GM03348 (cell line): ENCODE results near the gene ALG1.
"Not testable (repeated sequence)": the region's sequence is repeated elsewhere in the genome, so short reads cannot be mapped to it uniquely, and the experiment has no call there.

ENCODE experiments used
- DNase-seq: peaks from one replicate; pipeline ENCODE4 v3.0.0; 2012; ENCODE audit warnings: low spot score

ALG1 gene

DNA sequence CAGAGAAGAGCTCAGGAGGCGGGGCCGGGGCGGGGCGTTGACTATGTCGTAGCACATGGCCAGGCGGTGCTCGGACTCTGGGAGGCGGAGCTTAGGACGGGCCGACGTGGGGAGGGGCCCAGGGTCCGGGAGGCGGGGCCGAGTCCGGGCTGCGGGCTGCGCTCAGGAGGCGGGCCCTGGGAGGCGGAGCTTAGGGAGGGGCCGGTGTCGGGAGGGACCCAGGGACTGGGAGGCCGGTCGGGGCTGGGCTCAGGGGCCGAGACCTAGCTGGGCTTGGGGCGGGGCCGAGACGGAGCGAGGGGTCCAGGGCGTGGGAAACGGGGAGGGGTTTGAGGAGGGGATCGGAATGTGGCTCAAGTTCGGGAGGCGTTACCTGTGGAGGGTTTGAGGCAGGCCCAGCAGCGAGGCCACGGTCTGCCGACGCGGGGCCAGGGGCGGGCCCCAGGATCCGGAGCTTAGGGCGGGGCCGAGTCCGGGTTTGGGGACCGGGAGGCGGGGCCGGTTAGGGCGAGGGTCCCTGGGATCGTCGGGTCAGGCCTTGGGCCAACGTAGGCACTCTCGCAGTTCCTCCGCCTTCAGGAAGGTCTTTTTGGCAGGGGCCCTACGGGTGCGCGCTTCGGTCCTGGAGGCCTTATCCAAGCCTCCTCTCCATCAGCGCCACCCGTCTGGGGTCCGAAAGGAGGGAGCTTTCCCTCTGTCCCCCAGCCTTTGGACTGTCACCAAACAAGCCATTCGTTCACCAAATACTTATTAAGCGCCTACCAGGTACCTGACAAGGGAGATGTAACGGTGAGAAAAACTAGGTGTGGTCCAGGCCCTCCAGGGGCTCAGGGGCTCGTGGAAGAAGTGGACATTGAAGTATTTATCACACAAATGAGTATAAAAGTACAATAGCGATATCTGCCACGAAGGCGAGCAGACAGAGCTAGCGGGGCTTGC is 26.8 kb downstream of the ALG1 start:
- peak; percentile 65 for DNase-seq

DNA sequence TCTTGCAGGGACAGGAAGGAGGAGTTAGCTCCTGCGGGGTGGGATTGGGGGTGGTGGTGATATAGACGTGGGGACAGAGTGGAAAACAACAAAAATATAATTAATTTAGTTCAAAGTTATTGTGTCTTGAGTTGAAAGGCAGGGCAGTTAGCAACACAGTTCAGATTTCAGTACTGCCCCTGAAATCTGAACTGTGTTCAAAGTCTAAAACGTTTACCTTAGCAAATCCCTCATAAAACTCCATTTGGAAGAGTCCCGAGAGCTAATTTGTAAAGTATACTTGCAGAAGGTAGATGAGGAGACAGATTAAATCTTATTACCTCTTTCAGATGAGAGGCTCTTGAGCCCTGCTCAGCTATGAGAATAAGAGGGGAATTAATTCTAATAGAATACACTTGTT is 27.5 kb downstream of the ALG1 start:
- not testable (repeated sequence) for DNase-seq

DNA sequence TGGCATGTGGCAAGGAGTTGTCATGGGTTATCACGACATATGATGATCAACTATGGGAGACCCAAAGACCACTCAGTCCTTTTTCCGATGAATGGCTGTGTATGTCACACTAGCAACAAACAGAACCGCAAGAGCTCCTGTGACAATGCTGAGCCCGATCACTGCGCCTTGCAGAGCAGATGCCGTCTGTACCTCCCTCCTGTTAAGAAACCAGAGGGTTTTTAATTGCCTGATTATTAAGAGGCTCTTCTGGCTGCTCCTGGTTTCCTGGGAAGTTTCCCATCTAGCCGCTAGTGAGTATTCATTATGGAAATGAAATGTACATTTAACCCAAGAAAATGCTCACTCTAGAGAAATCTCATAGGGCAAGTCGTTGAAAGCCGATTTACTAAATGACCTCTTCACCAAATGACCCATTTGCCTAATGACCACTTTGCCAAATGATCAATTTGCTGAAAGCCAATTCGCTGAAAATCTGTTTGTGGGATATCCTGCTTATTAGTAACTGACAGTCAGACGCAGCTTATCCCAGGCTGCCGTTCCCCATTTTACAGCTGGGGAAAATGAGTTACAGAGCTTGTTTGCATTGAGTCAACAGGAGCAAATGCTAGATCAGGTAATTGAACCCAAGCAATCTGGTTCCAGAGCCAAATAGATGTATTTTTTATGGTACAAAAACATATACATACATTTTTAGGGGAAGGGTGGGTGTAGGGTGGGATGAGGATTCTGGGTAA is 31.8 kb downstream of the ALG1 start:
- not testable (repeated sequence) for DNase-seq

DNA sequence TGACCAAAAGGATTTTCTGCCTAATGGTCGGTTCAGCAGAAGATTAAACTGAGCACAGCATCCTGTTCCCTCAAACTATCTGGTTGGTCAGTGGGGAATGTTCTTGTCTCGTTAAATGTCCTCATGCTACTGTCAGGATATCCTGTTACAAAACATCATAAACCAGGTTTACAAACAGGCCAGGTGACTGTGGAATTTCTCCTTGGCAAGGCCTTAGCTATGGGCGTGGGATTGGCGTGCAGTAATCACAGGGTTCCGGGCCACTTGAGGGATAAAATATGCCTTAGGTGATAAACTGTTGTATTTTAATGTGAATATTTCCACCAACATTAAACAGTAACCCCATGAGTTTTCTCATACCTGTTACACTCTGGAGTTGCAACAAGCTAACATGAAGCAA is 33.4 kb downstream of the ALG1 start:
- not testable (repeated sequence) for DNase-seq

DNA sequence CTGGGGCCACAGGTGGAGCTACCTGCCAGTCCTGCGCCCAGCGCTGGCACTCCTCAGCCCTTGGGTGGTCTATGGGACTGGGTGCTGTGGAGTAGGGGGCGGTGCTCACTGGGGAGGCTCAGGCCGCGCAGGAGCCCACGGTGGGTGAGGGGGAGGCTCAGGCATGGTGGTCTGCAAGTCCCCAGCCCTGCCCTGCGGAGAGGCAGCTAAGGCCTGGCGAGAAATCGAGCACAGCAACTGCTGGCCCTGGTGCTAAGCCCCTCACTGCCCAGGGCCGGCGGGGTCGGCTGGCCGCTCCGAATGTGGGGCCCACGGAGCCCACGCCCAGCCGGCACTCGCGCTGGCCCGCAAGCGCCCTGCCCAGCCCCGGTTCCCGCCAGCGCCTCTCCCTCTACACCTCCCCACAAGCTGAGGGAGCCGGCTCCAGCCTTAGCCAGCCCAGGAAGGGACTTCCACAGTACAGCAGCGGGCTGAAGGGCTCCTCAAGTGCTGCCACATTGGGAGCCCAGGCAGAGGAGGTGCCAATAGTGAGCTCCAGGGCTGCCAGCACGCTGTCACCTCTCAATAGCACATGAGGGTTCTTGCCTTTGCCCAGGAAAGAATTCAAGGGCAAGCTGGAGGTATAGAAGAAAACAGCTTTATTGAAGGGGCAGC is 37.0 kb downstream of the ALG1 start:
- no peak for DNase-seq

DNA sequence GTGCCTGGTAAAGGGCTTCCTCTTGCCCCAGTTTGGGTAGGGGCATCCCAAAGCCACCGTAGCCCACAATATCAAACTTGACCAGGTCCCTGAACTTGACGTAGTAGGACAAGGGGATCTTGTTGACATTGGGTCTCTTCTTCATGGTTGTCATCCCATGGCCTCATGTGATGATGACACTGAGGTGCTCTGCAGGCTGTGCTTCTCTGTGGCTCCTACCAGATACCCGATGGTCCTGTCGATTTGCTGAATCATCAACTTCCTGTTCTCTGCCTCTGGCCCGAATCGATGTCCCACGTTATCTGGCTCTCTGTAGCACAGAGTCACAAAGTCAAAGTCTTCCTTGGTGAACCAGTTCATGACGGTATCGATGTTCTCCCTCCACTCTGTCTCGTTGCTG is 39.3 kb downstream of the ALG1 start:
- DNase-seq = not testable (repeated sequence)

DNA sequence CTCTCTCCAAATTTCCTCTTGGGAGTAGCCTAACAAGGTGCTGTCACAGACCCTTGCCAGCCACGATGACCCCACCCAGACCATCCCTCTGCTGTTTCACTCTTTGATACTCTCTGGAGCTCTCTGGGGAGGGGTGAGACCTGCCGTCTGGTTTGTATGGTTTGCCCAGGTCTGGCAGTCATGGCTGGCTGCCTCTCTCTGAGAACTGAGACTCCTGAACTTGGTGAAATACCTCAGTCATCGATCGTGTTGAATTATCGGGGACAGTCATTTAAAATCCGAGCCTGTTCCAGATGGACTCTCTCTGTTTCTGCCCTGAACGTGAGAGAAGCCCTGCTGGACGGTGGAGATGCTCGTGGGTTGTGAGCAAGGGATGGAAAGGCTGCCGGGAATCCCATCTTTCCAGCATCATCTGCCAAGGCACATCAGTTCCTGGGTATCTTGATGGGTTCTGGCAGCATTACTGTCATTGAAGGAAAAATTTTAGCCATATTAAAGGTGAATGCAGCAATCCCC is 45.2 kb downstream of the ALG1 start:
- DNase-seq = not testable (repeated sequence)

DNA sequence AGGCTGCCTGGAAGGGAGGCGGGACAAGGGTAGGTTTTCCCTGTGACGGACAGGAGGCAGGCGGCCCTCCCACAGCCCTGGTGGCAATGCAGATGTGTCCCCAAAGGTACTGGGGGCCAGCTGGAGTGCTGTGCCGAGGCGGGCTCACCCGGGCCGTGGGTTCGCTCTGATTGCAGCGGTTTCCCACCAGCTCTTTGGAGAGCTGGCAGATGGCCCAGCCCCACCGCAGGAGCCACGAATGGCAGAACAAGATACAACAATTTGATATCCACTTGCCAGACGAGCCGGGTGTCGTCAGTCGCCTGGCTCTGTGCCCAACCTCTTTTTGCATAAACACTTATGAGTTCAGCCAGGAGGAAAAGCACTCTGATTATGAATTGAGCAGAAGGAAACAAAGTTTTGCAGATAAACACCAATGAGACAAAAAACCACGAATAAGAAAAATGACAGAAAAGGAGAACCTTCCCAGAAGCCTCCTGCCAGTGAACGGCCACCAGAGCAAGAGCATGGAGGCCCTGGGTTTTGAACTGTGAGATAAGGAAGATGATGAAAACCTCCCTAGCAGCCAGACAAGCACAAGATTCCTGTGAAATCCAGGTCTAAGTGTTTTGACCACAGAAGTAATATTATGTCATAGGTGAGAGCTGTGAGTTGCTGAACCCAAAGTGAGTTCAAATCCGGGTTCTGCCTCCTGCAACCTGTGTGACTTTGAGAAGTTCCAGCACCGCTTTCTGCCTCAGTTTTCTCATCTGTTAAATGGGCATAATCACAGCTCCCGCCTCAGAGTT is 45.9 kb downstream of the ALG1 start:
- not testable (repeated sequence) for DNase-seq

DNA sequence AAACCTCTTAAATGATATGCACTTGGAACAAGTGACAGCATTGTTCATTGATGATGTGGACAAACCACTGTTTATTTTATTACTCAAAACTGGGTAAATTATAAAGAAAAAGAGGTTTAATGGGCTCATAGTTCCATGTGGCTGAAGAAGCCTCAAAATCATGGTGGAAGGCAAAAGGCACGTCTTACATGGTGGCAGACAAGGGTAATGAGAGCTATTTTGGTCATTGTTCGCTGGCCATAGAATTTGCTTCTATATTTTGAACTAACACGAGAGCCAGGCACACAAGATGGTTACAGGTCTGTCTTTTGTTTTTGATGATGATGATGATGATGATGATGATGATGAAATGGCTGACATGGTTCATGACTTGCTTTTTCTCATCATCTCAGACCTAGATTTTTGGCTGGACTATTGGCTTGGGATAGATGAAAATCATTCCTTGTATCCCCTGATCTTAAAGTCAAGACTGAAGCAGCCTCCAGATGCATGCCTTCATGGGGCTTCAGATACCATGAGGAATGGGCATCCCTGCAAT is 59.9 kb downstream of the ALG1 start:
- not testable (repeated sequence) for DNase-seq

DNA sequence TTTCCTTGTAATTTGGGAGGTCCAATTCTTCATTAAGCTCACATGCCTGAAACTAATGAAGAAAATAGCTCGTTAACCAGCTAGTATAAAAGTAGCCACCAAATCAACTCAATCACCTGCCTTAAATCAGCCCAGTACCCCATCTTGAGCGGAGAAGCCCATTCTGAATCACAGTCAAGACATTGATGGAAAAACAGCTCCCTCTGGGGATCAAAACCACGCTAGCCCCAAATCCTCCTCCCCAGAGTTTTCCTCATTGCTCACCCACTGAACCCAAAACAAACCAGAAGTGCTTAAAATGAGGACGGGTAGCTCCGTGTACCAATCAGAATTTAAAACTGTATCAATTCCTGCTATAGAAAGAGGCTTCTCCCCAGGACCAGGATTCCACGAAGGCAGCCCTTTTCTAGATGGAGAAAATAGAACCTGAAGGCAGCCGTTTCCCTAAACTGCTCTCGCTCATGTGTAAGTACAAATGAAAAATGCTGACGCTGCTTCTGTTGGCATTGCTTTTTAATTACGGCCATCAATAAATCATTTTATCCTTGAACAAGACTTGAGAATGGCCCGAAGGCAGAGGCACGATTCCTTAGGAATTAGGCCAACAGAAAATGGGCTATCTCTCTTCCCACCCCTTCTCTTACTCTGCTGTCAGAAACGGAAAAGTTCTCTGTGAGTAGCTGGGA is 61.4 kb downstream of the ALG1 start:
- not testable (repeated sequence) for DNase-seq

DNA sequence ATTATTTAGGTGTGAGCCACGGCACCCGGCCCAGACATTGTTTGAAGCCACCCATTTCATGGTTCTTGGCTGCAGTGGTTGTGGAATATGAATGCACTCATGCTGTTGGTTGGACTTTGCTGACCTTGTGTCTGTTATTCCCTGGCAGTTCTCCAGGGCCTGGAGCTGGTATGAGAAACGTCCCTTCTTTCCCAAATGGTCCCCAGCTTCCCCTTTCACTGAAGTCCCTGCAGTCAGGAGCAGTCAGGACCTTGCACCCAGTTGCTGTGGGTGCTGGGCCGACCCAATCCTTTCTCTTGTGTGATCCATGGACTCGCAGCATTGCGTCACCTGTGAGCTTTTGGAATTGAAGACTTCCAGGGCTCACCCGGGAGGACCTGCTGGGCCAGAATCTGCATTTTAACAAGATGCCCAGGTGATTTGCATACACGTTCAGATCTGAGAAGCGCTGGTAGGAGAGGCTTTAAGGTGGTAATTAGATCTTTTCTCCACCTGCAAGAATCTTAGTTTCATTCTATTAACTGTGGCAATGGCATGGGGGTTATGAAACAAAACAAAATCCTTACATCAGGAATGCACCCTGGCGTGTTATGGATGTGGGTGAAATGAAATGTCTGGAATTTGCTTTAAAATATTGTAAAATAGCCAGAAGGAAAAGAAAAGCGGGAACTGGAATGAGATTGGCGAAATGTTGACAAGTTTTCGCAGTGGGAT is 63.3 kb downstream of the ALG1 start:
- DNase-seq = not testable (repeated sequence)
